Immature natural killer cell (primary cell): ENCODE results near the gene PLG. TPM values are rescaled to one million over a fixed set of nuclear protein-coding genes. Genes with fewer than 3 reads are reported as not detected.
"Not testable (repeated sequence)": the region's sequence is repeated elsewhere in the genome, so short reads cannot be mapped to it uniquely, and the experiment has no call there.

Experiments
- DNase-seq, 3 donors: peaks; one replicate each; pipeline ENCODE4 v3.0.0; 2022; ENCODE audit warnings: mixed read lengths in 1 of 3
- H3K27ac Mint-ChIP-seq, 6 donors: one replicate each; pipeline ENCODE4 v1.8.0; 2020; ENCODE audit warnings: mixed read lengths in 6 of 6, mild to moderate bottlenecking in 5 of 6, inconsistent platforms in 4 of 6, moderate library complexity in 3 of 6
- H3K27me3 Mint-ChIP-seq, 3 donors: one replicate each; pipeline ENCODE4 v1.8.0; 2020 to 2021; ENCODE audit warnings: low read depth in 3 of 3, mild to moderate bottlenecking in 3 of 3, mixed read lengths in 3 of 3, moderate library complexity in 3 of 3, inconsistent platforms in 1 of 3
- H3K36me3 Mint-ChIP-seq, 3 donors: one replicate each; pipeline ENCODE4 v1.8.0; 2020; ENCODE audit warnings: mixed read lengths in 3 of 3, inconsistent platforms in 2 of 3, mild to moderate bottlenecking in 2 of 3
- H3K4me1 Mint-ChIP-seq, 2 donors: one replicate each; pipeline ENCODE4 v1.8.0; 2020; ENCODE audit warnings: inconsistent platforms in 2 of 2, mild to moderate bottlenecking in 2 of 2, mixed read lengths in 2 of 2, moderate library complexity in 1 of 2
- H3K4me3 Mint-ChIP-seq, 5 donors: one replicate each; pipeline ENCODE4 v1.8.0; 2020; ENCODE audit warnings: mild to moderate bottlenecking in 5 of 5, mixed read lengths in 5 of 5, inconsistent platforms in 3 of 5, moderate library complexity in 3 of 5
- H3K9me3 Mint-ChIP-seq, 6 donors: one replicate each; pipeline ENCODE4 v1.8.0; 2020; ENCODE audit warnings: mild to moderate bottlenecking in 6 of 6, mixed read lengths in 6 of 6, inconsistent platforms in 4 of 6, moderate library complexity in 3 of 6
- polyA plus RNA-seq, 3 donors: library from polyadenylated mRNA; unstranded; fragments of 300-500 nt; fragmentation: Illumina TruSeq; gene quantifications; one replicate each; pipeline ENCODE4 v1.2.3, GENCODE V29; 2021

The PLG gene
- polyA plus RNA-seq, 3 donors from 2014 or later = not detected

GRCh38 chr6:160685762-160686450, 16.1 kb upstream of the PLG start:
- Mint-ChIP-seq H3K9me3 (no peaks in the 10 kb centered on the region), H3K4me1 (no peaks in the 10 kb centered on the region)

GRCh38 chr6:160690458-160690857, 11.6 kb upstream of the PLG start:
- no peak overlapping the region for H3K4me3 Mint-ChIP-seq
- no peaks in the 10 kb centered on the region for H3K4me1 Mint-ChIP-seq
- no peak for DNase-seq
- H3K27me3 Mint-ChIP-seq = peaks cover 2 to 12% (median 6%) of the 10 kb centered on the region in 3 donors
- no peaks in the 10 kb centered on the region for H3K9me3 Mint-ChIP-seq
- H3K27ac Mint-ChIP-seq = no peak overlapping the region
- H3K36me3 Mint-ChIP-seq = no peaks in the 10 kb centered on the region

More at GRCh38 chr6:160685762-160686450, 16.1 kb upstream of the PLG start:
- H3K27me3 Mint-ChIP-seq = peaks cover 0 to 5% (median 3%) of the 10 kb centered on the region in 3 donors
- no peak overlapping the region for H3K4me3 Mint-ChIP-seq
- no peaks in the 10 kb centered on the region for H3K36me3 Mint-ChIP-seq
- H3K27ac Mint-ChIP-seq = no peak overlapping the region
- DNase-seq = no peak

DNA sequence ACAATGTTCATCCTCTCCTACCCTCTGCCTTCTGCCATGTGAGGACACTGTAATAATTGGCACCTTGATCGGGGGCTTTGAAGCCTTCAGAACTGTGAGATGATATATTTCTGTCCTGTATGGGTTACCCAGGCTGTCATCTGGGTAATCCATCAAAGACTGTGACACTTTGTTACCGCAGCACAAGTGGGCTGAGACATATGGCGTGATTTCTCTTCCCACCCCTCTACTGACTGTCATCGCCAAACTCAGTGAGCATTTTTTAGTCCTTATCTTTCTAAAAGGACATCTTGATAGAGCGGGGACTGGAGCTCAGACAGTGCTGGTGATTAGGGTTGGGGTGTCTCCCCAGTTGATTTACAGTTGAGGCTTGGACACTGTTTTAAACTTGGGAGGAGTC, 10.4 kb upstream of the PLG start:
- no peak overlapping the region for H3K27ac Mint-ChIP-seq
- H3K36me3 Mint-ChIP-seq = no peaks in the 10 kb centered on the region
- H3K4me3 Mint-ChIP-seq = no peak overlapping the region
- DNase-seq = no peak
- H3K4me1 Mint-ChIP-seq = no peaks in the 10 kb centered on the region
- H3K27me3 Mint-ChIP-seq = peaks cover 2 to 13% (median 6%) of the 10 kb centered on the region in 3 donors
- no peaks in the 10 kb centered on the region for H3K9me3 Mint-ChIP-seq

DNA sequence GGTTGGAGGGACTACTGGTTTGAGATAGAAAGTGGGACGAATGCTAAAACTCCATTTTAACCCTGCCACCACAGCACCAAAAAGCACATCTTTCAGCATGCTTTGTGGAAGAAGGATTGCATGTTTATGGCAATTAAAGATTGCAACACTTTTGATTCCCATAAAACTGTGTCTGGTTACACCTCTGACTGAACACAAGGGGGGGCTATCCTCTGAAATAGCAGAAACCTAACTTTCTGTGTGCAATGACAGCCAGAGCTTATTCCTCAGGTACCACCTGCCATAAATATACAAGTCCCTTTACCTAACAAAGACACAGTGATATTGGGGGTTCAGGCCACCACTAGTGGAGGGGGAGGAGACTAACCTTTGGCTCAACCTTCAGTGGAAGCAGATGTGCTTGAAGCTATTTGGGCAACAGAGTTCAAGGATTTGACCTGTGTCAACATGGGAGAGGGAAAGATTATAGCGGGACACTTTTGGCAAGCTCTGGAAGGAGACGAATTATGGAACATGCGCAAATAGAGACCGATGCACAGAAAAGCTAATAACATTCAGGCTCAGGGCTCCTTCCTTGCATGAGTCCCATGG, 9.6 kb upstream of the PLG start:
- no peaks in the 10 kb centered on the region for H3K9me3 Mint-ChIP-seq
- H3K27ac Mint-ChIP-seq = no peak overlapping the region
- no peaks in the 10 kb centered on the region for H3K36me3 Mint-ChIP-seq
- H3K4me3 Mint-ChIP-seq = no peak overlapping the region
- H3K27me3 Mint-ChIP-seq = peaks cover 2 to 13% (median 6%) of the 10 kb centered on the region in 3 donors
- DNase-seq = no peak
- H3K4me1 Mint-ChIP-seq = no peaks in the 10 kb centered on the region

GRCh38 chr6:160695025-160695424, 7.0 kb upstream of the PLG start:
- not testable (repeated sequence) for H3K36me3 Mint-ChIP-seq, H3K4me1 Mint-ChIP-seq, H3K9me3 Mint-ChIP-seq, H3K4me3 Mint-ChIP-seq, DNase-seq, H3K27ac Mint-ChIP-seq
- peaks cover 4 to 11% (median 5%) of the 10 kb centered on the region in 3 donors for H3K27me3 Mint-ChIP-seq

- not testable (repeated sequence) for H3K27me3 Mint-ChIP-seq, DNase-seq, H3K36me3 Mint-ChIP-seq, H3K4me3 Mint-ChIP-seq, H3K4me1 Mint-ChIP-seq, H3K27ac Mint-ChIP-seq, H3K9me3 Mint-ChIP-seq
Measured at GRCh38 chr6:160695622-160696021, 6.4 kb upstream of the PLG start.

DNA sequence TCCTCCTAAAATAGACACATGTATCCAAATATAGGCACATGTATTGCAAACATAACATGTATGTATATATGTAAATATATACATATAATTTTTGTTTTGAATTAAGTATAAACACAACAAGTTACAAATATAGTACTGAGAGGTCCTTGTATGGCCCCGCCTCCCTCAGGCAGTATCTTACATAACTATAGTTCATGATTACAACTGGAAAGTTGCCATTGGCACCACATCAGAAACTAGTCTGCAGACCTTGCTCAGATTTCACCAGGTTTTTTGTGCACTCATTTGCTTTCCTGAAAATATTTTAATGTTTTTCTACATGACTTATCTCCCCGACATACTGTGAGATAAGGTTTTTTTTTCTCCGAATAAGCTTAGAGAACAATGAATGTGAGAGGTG, 5.2 kb upstream of the PLG start:
- not testable (repeated sequence) for H3K27ac Mint-ChIP-seq, H3K36me3 Mint-ChIP-seq, H3K9me3 Mint-ChIP-seq, H3K27me3 Mint-ChIP-seq, H3K4me1 Mint-ChIP-seq, DNase-seq, H3K4me3 Mint-ChIP-seq

- H3K4me1 Mint-ChIP-seq = no peaks in the 10 kb centered on the region
- peaks cover 4 to 7% (median 7%) of the 10 kb centered on the region in 3 donors for H3K27me3 Mint-ChIP-seq
- no peaks in the 10 kb centered on the region for H3K9me3 Mint-ChIP-seq
- H3K36me3 Mint-ChIP-seq = no peaks in the 10 kb centered on the region
- H3K27ac Mint-ChIP-seq = no peak overlapping the region
- H3K4me3 Mint-ChIP-seq = no peak overlapping the region
- DNase-seq = no peak
Measured at GRCh38 chr6:160697826-160698225, 4.2 kb upstream of the PLG start.

GRCh38 chr6:160704688-160705087, 2.6 kb downstream of the PLG start:
- H3K36me3 Mint-ChIP-seq, DNase-seq, H3K9me3 Mint-ChIP-seq, H3K4me3 Mint-ChIP-seq, H3K4me1 Mint-ChIP-seq, H3K27me3 Mint-ChIP-seq, H3K27ac Mint-ChIP-seq: not testable (repeated sequence)

GRCh38 chr6:160708993-160709392, 6.9 kb downstream of the PLG start:
- H3K9me3 Mint-ChIP-seq, H3K4me1 Mint-ChIP-seq, DNase-seq, H3K27me3 Mint-ChIP-seq, H3K36me3 Mint-ChIP-seq, H3K27ac Mint-ChIP-seq, H3K4me3 Mint-ChIP-seq: not testable (repeated sequence)

DNA sequence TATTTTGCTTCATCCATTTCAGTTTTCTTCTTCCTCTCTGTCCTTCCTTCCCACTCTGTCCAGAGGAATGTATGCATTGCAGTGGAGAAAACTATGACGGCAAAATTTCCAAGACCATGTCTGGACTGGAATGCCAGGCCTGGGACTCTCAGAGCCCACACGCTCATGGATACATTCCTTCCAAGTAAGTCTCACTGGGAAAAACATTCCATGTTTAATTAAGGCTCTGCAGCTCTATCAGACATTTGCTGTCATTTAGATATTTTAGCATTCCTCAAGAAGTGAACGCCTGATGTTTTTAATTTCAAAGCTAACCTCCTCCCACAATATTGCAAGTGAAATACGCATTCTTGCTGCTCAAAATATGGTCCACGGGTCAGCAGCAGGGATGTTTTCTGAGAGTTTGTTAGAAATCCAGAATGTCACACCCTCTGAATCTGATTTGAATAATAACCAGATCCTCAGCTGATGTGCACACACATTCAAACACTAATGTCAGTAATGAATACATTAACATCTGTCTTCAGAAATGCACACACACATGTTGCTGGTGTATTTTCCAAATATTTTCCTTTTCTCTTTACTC, 12.8 kb downstream of the PLG start:
- no peaks in the 10 kb centered on the region for H3K9me3 Mint-ChIP-seq
- H3K27ac Mint-ChIP-seq = no peak overlapping the region
- DNase-seq = no peak
- H3K4me3 Mint-ChIP-seq = no peak overlapping the region
- no peaks in the 10 kb centered on the region for H3K4me1 Mint-ChIP-seq
- no peaks in the 10 kb centered on the region for H3K36me3 Mint-ChIP-seq
- H3K27me3 Mint-ChIP-seq = peaks cover 2 to 8% (median 2%) of the 10 kb centered on the region in 3 donors

GRCh38 chr6:160730911-160731310, 28.9 kb downstream of the PLG start:
- no peaks in the 10 kb centered on the region for H3K9me3 Mint-ChIP-seq
- H3K36me3 Mint-ChIP-seq = no peaks in the 10 kb centered on the region
- H3K4me3 Mint-ChIP-seq = no peak overlapping the region
- H3K4me1 Mint-ChIP-seq = no peaks in the 10 kb centered on the region
- no peak overlapping the region for H3K27ac Mint-ChIP-seq
- DNase-seq = no peak
- H3K27me3 Mint-ChIP-seq = peaks cover 2 to 10% (median 6%) of the 10 kb centered on the region in 3 donors

DNA sequence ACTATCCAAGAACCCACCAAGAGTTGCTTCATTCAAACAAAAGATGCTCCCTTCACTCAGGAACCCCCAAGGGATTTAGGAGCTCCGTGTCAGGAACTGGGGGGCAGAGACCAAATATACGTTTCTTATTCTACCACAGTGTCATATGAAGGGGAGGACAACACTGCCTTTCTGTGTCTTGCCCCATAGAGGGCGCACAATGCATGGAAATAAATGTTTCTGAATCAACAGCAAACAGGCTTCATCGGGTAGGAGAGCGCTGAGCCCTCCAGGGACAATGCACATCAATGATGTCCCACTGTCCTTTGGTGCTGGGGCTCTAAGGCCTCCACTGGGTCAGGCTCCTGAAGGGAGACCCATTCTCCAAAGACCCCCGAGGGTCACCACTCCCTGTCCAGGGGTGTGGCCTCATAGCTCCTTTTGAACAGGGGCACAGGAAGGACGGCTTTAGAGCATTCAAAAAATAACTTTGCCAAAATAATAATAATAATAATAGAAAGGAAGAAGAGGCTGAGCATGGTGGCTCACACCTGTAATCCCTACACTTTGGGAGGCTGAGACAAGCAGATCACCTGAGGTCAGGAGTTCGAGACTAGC, 31.1 kb downstream of the PLG start:
- H3K4me1 Mint-ChIP-seq = no peaks in the 10 kb centered on the region
- no peak overlapping the region for H3K4me3 Mint-ChIP-seq
- no peaks in the 10 kb centered on the region for H3K36me3 Mint-ChIP-seq
- no peak overlapping the region for H3K27ac Mint-ChIP-seq
- DNase-seq = peak; percentile 1 to 15 (median 6)
- H3K27me3 Mint-ChIP-seq = peaks cover 2 to 10% (median 3%) of the 10 kb centered on the region in 3 donors
- H3K9me3 Mint-ChIP-seq = no peaks in the 10 kb centered on the region

GRCh38 chr6:160734627-160735026, 32.6 kb downstream of the PLG start:
- peaks cover 2 to 8% (median 2%) of the 10 kb centered on the region in 3 donors for H3K27me3 Mint-ChIP-seq
- H3K36me3 Mint-ChIP-seq = no peaks in the 10 kb centered on the region
- no peaks in the 10 kb centered on the region for H3K4me1 Mint-ChIP-seq
- H3K4me3 Mint-ChIP-seq = no peak overlapping the region
- no peak overlapping the region for H3K27ac Mint-ChIP-seq
- no peaks in the 10 kb centered on the region for H3K9me3 Mint-ChIP-seq
- DNase-seq = no peak
